K562 (cell line): Measurements from ENCODE around the gene TLCD4. TPM values are rescaled to one million over a fixed set of nuclear protein-coding genes. Genes with fewer than 3 reads are reported as not detected.

Source experiments
- ATAC-seq: fragments of 200-7000 bp; cut with Tn5 transposase; 3 replicates; pipeline ENCODE4 v1.9.1; 2020; ENCODE audit warnings: moderate library complexity
- BruUV-seq: library from RNA; stranded (reverse); fragments of 400-500 nt; replicated peaks from 2 replicates; lab custom pipeline; 2021; lab: Mats Ljungman, UMichigan
- CTCF ChIA-PET: fragments of 300-600 bp; formaldehyde crosslinking; extraction: SDS; loops from one replicate; lab custom pipeline; 2021; ENCODE audit warnings: low intra/inter-chr PET ratio; lab: Yijun Ruan, JAX
- POLR2A ChIA-PET: fragments of 300-600, 350-650 bp; sonication (Branson Sonifier 250); formaldehyde crosslinking; extraction: SDS; loops from one replicate; lab custom pipeline; 2021; ENCODE audit warnings: antibody characterized with exemption, inconsistent platforms; lab: Yijun Ruan, JAX
- DNase-seq, 4 experiments: peaks; one replicate each; pipeline versions ENCODE4 v3.0.0 to v3.0.0-alpha.2; 2011 to 2018; ENCODE audit warnings: low spot score in 3 of 4, mixed read lengths in 3 of 4; ENCODE audit errors: extremely low read depth in 1 of 4
- FAIRE-seq: peaks from 2 replicates; lab custom pipeline; 2011; peaks lifted over from hg19 to GRCh38; lab: Jason Lieb, UNC
- H2AFZ ChIP-seq: 2 replicates; pipeline ENCODE4 v1.6.0; 2011; ENCODE audit warnings: low read depth, low read length, control low read depth, inconsistent platforms
- H3K27ac ChIP-seq: fragments of 200-600 bp; 3 replicates; pipeline ENCODE4 v1.8.0; 2011; ENCODE audit warnings: low read depth, mild to moderate bottlenecking, control low read depth, inconsistent platforms, low read length, moderate library complexity, mixed read lengths; ENCODE audit errors: extremely low read depth
- H3K27me3 ChIP-seq, 2 experiments: fragments of 300-600 bp in 1 of 2; 2 replicates in 1 of 2; 3 replicates in 1 of 2; pipeline versions ENCODE4 v1.6.0 to v1.8.0; 2011; ENCODE audit warnings: inconsistent platforms in 2 of 2, low read length in 2 of 2, mild to moderate bottlenecking in 1 of 2, mixed read lengths in 1 of 2, moderate library complexity in 1 of 2; ENCODE audit not compliant: control insufficient read depth in 2 of 2, insufficient read depth in 2 of 2
- H3K36me3 ChIP-seq: fragments of 300-600 bp; 3 replicates; pipeline ENCODE4 v1.8.0; 2011; ENCODE audit warnings: mild to moderate bottlenecking, low read length, inconsistent platforms; ENCODE audit not compliant: control insufficient read depth, insufficient read depth
- H3K4me1 ChIP-seq, 2 experiments: fragments of 200-600 bp in 1 of 2; replicated peaks in 1 of 2; 2 replicates in 1 of 2; 3 replicates in 1 of 2; pipeline versions ENCODE4 v1.5.1 to v1.8.0; 2011; ENCODE audit warnings: inconsistent platforms in 2 of 2, low read length in 2 of 2, mild to moderate bottlenecking in 1 of 2, mixed read lengths in 1 of 2, moderate library complexity in 1 of 2; ENCODE audit not compliant: control insufficient read depth in 2 of 2, insufficient read depth in 2 of 2
- H3K4me2 ChIP-seq: 2 replicates; pipeline ENCODE4 v1.6.1; 2011; ENCODE audit warnings: low read length, control low read depth, inconsistent platforms, mixed read lengths; ENCODE audit not compliant: insufficient read depth
- H3K4me3 ChIP-seq: fragments of 200-600 bp; sonication (generic), shearing (Covaris generic); 2 replicates; pipeline ENCODE4 v1.5.1; 2016; ENCODE audit warnings: control low read depth, inconsistent platforms
- H3K79me2 ChIP-seq: fragments of 200-600 bp; 3 replicates; pipeline ENCODE4 v1.8.0; 2011; ENCODE audit warnings: low read length, inconsistent platforms; ENCODE audit not compliant: control insufficient read depth, insufficient read depth
- H3K9ac ChIP-seq, 2 experiments: 2 replicates each; pipeline versions ENCODE4 v1.6.0 to v1.6.1; 2011; ENCODE audit warnings: low read depth in 2 of 2, low read length in 2 of 2, control low read depth in 1 of 2, inconsistent platforms in 1 of 2, mild to moderate bottlenecking in 1 of 2, mixed read lengths in 1 of 2; ENCODE audit not compliant: insufficient read depth in 1 of 2
- H3K9me1 ChIP-seq: one replicate; pipeline ENCODE4 v1.6.0; 2011; ENCODE audit warnings: inconsistent platforms, mild to moderate bottlenecking, low read length, moderate library complexity; ENCODE audit not compliant: control insufficient read depth, insufficient read depth
- H3K9me3 ChIP-seq: replicated peaks from 2 replicates; pipeline ENCODE4 v1.5.1; 2011; ENCODE audit warnings: low read depth, low read length, inconsistent platforms; ENCODE audit not compliant: control insufficient read depth, insufficient read depth
- H4K20me1 ChIP-seq: replicated peaks from 2 replicates; pipeline ENCODE4 v1.6.1; 2011; ENCODE audit warnings: low read length, inconsistent platforms, mixed read lengths; ENCODE audit not compliant: control insufficient read depth, insufficient read depth
- AFF4 ChIP-seq: sonication (generic); formaldehyde crosslinking; IDR thresholded peaks from 2 replicates; pipeline ENCODE4 v1.8.0; 2023; ENCODE audit warnings: mild to moderate bottlenecking, missing genetic modification reagents
- ETV1 ChIP-seq: fragments of 450-650 bp; conservative IDR thresholded peaks from 2 replicates; pipeline ENCODE4 v1.6.1; 2016; ENCODE audit warnings: missing genetic modification characterization, control low read depth, low read depth, missing compliant biosample characterization
- HDAC1 ChIP-seq, 2 experiments: fragments of 450-650 bp; IDR thresholded peaks; 2 replicates each; pipeline ENCODE4 v1.6.1; 2016 to 2017; ENCODE audit warnings: inconsistent platforms in 1 of 2, mild to moderate bottlenecking in 1 of 2, moderate library complexity in 1 of 2
- NUFIP1 ChIP-seq: fragments of 450-650 bp; IDR thresholded peaks from 2 replicates; pipeline ENCODE4 v1.6.1; 2018; ENCODE audit not compliant: partially characterized antibody
- PKNOX1 ChIP-seq: fragments of 450-650 bp; IDR thresholded peaks from 2 replicates; pipeline ENCODE4 v1.6.1; 2016
- ZFP36 ChIP-seq: fragments of 150-350 bp; IDR thresholded peaks from 2 replicates; pipeline ENCODE4 v1.6.1; 2018; ENCODE audit warnings: low read length, low read depth; ENCODE audit not compliant: partially characterized antibody
- ZNF347 ChIP-seq: fragments of 450-650 bp; formaldehyde crosslinking; IDR thresholded peaks from 2 replicates; pipeline ENCODE4 v1.4.0; 2020; ENCODE audit warnings: low read depth, mild to moderate bottlenecking, moderate library complexity
- ZNF707 ChIP-seq: fragments of 250-450 bp; sonication (Bioruptor Pico); conservative IDR thresholded peaks from 2 replicates; pipeline ENCODE4 v1.8.0; 2022; ENCODE audit warnings: inconsistent platforms, mild to moderate bottlenecking, moderate library complexity
- WGBS: fragments of 100-300 bp; shearing (Covaris generic); methylation state at CpG from one replicate; pipeline ENCODE4 v1.1.6; 2016; ENCODE audit warnings: low coverage, mixed read lengths; ENCODE audit not compliant: insufficient coverage; ENCODE audit errors: missing lambda C conversion rate; 5-methylcytosine and 5-hydroxymethylcytosine counted together
- in situ Hi-C: fragments of 300-500 bp; cut with MboI; formaldehyde crosslinking; loops from 4 replicates; pipeline ENCODE4 v1.15.0; 2018; ENCODE audit warnings: inconsistent platforms, mixed read lengths
- intact Hi-C: fragments of 100-400 bp; cut with micrococcal nuclease; formaldehyde crosslinking; loops from 2 replicates; pipeline ENCODE4 v1.14.2; 2022
- polyA plus RNA-seq, 8 experiments: library from polyadenylated mRNA; depleted of rRNA in 4 of 8; stranded (reverse) in 5 of 8; unstranded in 3 of 8; fragments of >200 nt; fragmentation: Nextera tagmentation in 2 of 8; fragmentation: Illumina TruSeq in 1 of 8; extraction: Ambion mirVana in 2 of 8; extraction: Trizol in 1 of 8; gene quantifications; 2 replicates each; pipeline versions ENCODE4 v1.2.1 to v1.2.3, GENCODE V29; 2011 to 2014; ENCODE audit warnings: inconsistent platforms in 1 of 8, missing spikeins in 1 of 8
- total RNA-seq, 7 experiments: library from RNA; depleted of rRNA in 6 of 7; stranded (reverse); fragments of >200 nt in 6 of 7; fragmentation: Illumina TruSeq in 2 of 7; extraction: Trizol in 2 of 7; gene quantifications; 2 replicates each; pipeline versions ENCODE4 v1.2.1 to v1.2.3, GENCODE V29; 2011 to 2021; ENCODE audit warnings: low replicate concordance in 1 of 7

TLCD4 gene
- total and polyA plus RNA-seq, 9 of the 15 experiments (the other 6 are each of a cell fraction or from before 2014, with no cell fraction given): 3.5 to 19.8 (median 7.6) TPM

GRCh38 chr1:95124342-95124741 is 7.2 kb downstream of the TLCD4 start:
- DNase-seq: no peak
- Histone ChIP-seq H3K4me1 (peaks cover 10 to 28% of the 10 kb centered on the region in 2 experiments; a peak in 4 of 5 replicates), H3K4me2 (no peak overlapping the region), H3K27me3 (no peaks in the 10 kb centered on the region), H4K20me1 (no peaks in the 10 kb centered on the region; the same call in 1 of the 2 replicates), H3K27ac (no peak overlapping the region), H3K9ac (no peak overlapping the region), H3K4me3 (no peak overlapping the region), H3K9me1 (no peaks in the 10 kb centered on the region), H3K9me3 (no peaks in the 10 kb centered on the region), H3K36me3 (peaks cover 7% of the 10 kb centered on the region; the same call in 2 of the 3 replicates), H3K79me2 (peaks cover 93% of the 10 kb centered on the region), H2AFZ (no peak overlapping the region)
- no peak for ATAC-seq
- FAIRE-seq: no peak
- BruUV-seq: no TSS peak
- in situ Hi-C loops (no loop called here), intact Hi-C loops (no loop called here)
- CTCF ChIA-PET: no interaction called here
- POLR2A ChIA-PET: interaction anchor here (0.6 to 1.4 kb wide), 4 partner anchors 12 to 47 kb away, joined by 3 to 4 read pairs (median 3); no protein-coding TSS in a partner anchor
- 95% methylated on average over 2 of the region's 2 CpGs for WGBS
- TF ChIP-seq ETV1 (no peak), ZNF707 (CRISPR knock-in tag) (no peak), HDAC1 (IDR thresholded peaks at IDR 0.05) (no peak), ZFP36 (no peak), AFF4 (CRISPR knock-in tag) (no peak), PKNOX1 (no peak), ZNF347 (no peak), NUFIP1 (no peak)
